IMR-90 (cell line): ENCODE data around the gene SSBP3. TPM values are rescaled to one million over a fixed set of nuclear protein-coding genes. Genes with fewer than 3 reads are reported as not detected.

Experiments used
- ATAC-seq: fragments of 200-7000 bp; cut with Tn5 transposase; 2 replicates; pipeline ENCODE4 v1.9.1; 2020; ENCODE audit warnings: low read depth, mild to moderate bottlenecking, moderate library complexity
- BruUV-seq: library from RNA; stranded (reverse); fragments of 400-500 nt; replicated peaks from 2 replicates; lab custom pipeline; 2021; lab: Mats Ljungman, UMichigan
- CTCF ChIA-PET: fragments of 300-600 bp; formaldehyde crosslinking; extraction: SDS; loops from one replicate; lab custom pipeline; 2021; ENCODE audit warnings: antibody characterized with exemption; lab: Yijun Ruan, JAX
- POLR2A ChIA-PET: fragments of 300-600 bp; sonication (Branson Sonifier 250); formaldehyde crosslinking; loops from one replicate; lab custom pipeline; 2022; ENCODE audit warnings: antibody characterized with exemption; ENCODE audit not compliant: unreplicated experiment; lab: Charles Lee
- DNase-seq: peaks from one replicate; pipeline ENCODE4 v3.0.0; 2013
- H2AFZ ChIP-seq: replicated peaks from 2 replicates; pipeline ENCODE3; 2013; ENCODE audit warnings: low read length, mild to moderate bottlenecking; ENCODE audit not compliant: poor library complexity
- H2AK5ac ChIP-seq: 2 replicates; pipeline ENCODE4 v1.6.1; 2013; ENCODE audit warnings: low read depth, low read length, inconsistent platforms
- H2AK9ac ChIP-seq: replicated peaks from 2 replicates; pipeline ENCODE3; 2013; ENCODE audit warnings: mild to moderate bottlenecking, low read depth, low read length, moderate library complexity; ENCODE audit not compliant: poor library complexity
- H2BK120ac ChIP-seq: 2 replicates; pipeline ENCODE4 v1.6.1; 2013; ENCODE audit warnings: low read depth, low read length, inconsistent platforms
- H2BK15ac ChIP-seq: 3 replicates; pipeline ENCODE4 v1.6.1; 2013; ENCODE audit warnings: low read depth, low read length, inconsistent platforms
- H2BK20ac ChIP-seq: 2 replicates; pipeline ENCODE4 v1.6.1; 2013; ENCODE audit warnings: low read depth, mild to moderate bottlenecking, inconsistent platforms, low read length, moderate library complexity
- H2BK5ac ChIP-seq: 2 replicates; pipeline ENCODE4 v1.6.1; 2013; ENCODE audit warnings: mild to moderate bottlenecking, low read depth, low read length, inconsistent platforms; ENCODE audit not compliant: poor library complexity, severe bottlenecking
- H3K14ac ChIP-seq: replicated peaks from 2 replicates; pipeline ENCODE4 v1.6.1; 2013; ENCODE audit warnings: low read depth, low read length, inconsistent platforms
- H3K18ac ChIP-seq: 2 replicates; pipeline ENCODE4 v1.6.1; 2013; ENCODE audit warnings: low read depth, low read length, control low read depth
- H3K23ac ChIP-seq: 2 replicates; pipeline ENCODE4 v1.6.1; 2013; ENCODE audit warnings: low read depth, low read length, inconsistent platforms
- H3K27ac ChIP-seq: 2 replicates; pipeline ENCODE4 v1.5.1; 2013; ENCODE audit warnings: mild to moderate bottlenecking, control low read depth, low read length; ENCODE audit not compliant: insufficient read depth
- H3K27me3 ChIP-seq: 2 replicates; pipeline ENCODE4 v1.6.1; 2013; ENCODE audit warnings: low read length; ENCODE audit not compliant: control insufficient read depth, insufficient read depth
- H3K36me3 ChIP-seq: 2 replicates; pipeline ENCODE4 v1.6.1; 2013; ENCODE audit warnings: low read length, mixed read lengths; ENCODE audit not compliant: control insufficient read depth, insufficient read depth
- H3K4ac ChIP-seq: 2 replicates; pipeline ENCODE4 v1.6.1; 2013; ENCODE audit warnings: low read depth, low read length, inconsistent platforms
- H3K4me1 ChIP-seq: 2 replicates; pipeline ENCODE4 v1.6.1; 2013; ENCODE audit warnings: low read length, mixed read lengths; ENCODE audit not compliant: control insufficient read depth, insufficient read depth
- H3K4me2 ChIP-seq: 2 replicates; pipeline ENCODE4 v1.6.1; 2013; ENCODE audit warnings: low read depth, mild to moderate bottlenecking, control low read depth, low read length, moderate library complexity
- H3K4me3 ChIP-seq: 2 replicates; pipeline ENCODE4 v1.5.1; 2013; ENCODE audit warnings: low read depth, mild to moderate bottlenecking, control low read depth, low read length, moderate library complexity; ENCODE audit not compliant: insufficient read depth
- H3K56ac ChIP-seq: 2 replicates; pipeline ENCODE4 v1.6.1; 2013; ENCODE audit warnings: low read length, inconsistent platforms; ENCODE audit not compliant: insufficient read depth; ENCODE audit errors: extremely low read depth
- H3K79me1 ChIP-seq, 2 experiments: 2 replicates each; pipeline ENCODE4 v1.6.1; 2013; ENCODE audit warnings: low read length in 2 of 2, inconsistent platforms in 1 of 2, low read depth in 1 of 2
- H3K9ac ChIP-seq: 2 replicates; pipeline ENCODE4 v1.6.1; 2013; ENCODE audit warnings: low read depth, low read length, control low read depth
- H3K9me1 ChIP-seq: 2 replicates; pipeline ENCODE4 v1.6.1; 2013; ENCODE audit warnings: low read length, inconsistent platforms; ENCODE audit not compliant: insufficient read depth
- H3K9me3 ChIP-seq: 2 replicates; pipeline ENCODE4 v1.6.1; 2013; ENCODE audit warnings: low read length; ENCODE audit not compliant: control insufficient read depth, insufficient read depth
- H4K20me1 ChIP-seq: 2 replicates; pipeline ENCODE4 v1.6.1; 2013; ENCODE audit warnings: low read length, inconsistent platforms; ENCODE audit not compliant: insufficient read depth
- H4K5ac ChIP-seq: 2 replicates; pipeline ENCODE4 v1.6.1; 2013; ENCODE audit warnings: mild to moderate bottlenecking, low read depth, low read length, control low read depth
- H4K8ac ChIP-seq, 2 experiments: 2 replicates each; pipeline ENCODE4 v1.6.1; 2013; ENCODE audit warnings: low read depth in 2 of 2, low read length in 2 of 2, control low read depth in 1 of 2, inconsistent platforms in 1 of 2
- H4K91ac ChIP-seq: 2 replicates; pipeline ENCODE4 v1.6.1; 2013; ENCODE audit warnings: low read depth, low read length, inconsistent platforms; ENCODE audit not compliant: insufficient read depth
- CEBPB ChIP-seq: IDR thresholded peaks from 2 replicates; pipeline ENCODE4 v1.6.1; 2012; ENCODE audit warnings: low read depth, low read length, improper control_type of control experiment
- POLR2A ChIP-seq: IDR thresholded peaks from 2 replicates; pipeline ENCODE4 v1.6.1; 2012; ENCODE audit warnings: mild to moderate bottlenecking, low read depth, low read length
- RCOR1 ChIP-seq: IDR thresholded peaks from 2 replicates; pipeline ENCODE4 v1.6.1; 2012; ENCODE audit warnings: mild to moderate bottlenecking, low read length, improper control_type of control experiment; ENCODE audit not compliant: insufficient replicate concordance
- SMC3 ChIP-seq: fragments of 150-350 bp; IDR thresholded peaks from 2 replicates; pipeline ENCODE4 v1.6.1; 2016; ENCODE audit warnings: low read depth, mild to moderate bottlenecking, antibody characterized with exemption, low read length, moderate library complexity
- WGBS, 2 experiments: methylation state at CpG; one replicate each; pipeline versions ENCODE4 v1.1.5 to v1.1.7; 2013; ENCODE audit warnings: missing lambda C conversion rate in 2 of 2; ENCODE audit not compliant: insufficient read length in 1 of 2; ENCODE audit errors: extremely low coverage in 2 of 2; 5-methylcytosine and 5-hydroxymethylcytosine counted together
- dilution Hi-C: fragments of 300-500 bp; cut with HindIII; formaldehyde crosslinking; loops from one replicate; pipeline ENCODE4 v1.14.3; 2018; ENCODE audit warnings: low sequenced_read_pairs; ENCODE audit not compliant: unreplicated experiment
- in situ Hi-C: fragments of 300-500 bp; cut with MboI; formaldehyde crosslinking; loops from 3 replicates; pipeline ENCODE4 v1.14.3; 2019; ENCODE audit warnings: low sequenced_read_pairs, inconsistent platforms, mixed read lengths
- intact Hi-C: fragments of 100-400 bp; cut with micrococcal nuclease; formaldehyde crosslinking; loops from 2 replicates; pipeline ENCODE4 v1.10.0; 2022
- polyA plus RNA-seq, 3 experiments: library from polyadenylated mRNA; depleted of rRNA; stranded (reverse); fragments of >200 nt; gene quantifications; 2 replicates each; pipeline ENCODE4 v1.2.3, GENCODE V29; 2012; ENCODE audit warnings: low replicate concordance in 1 of 3
- total RNA-seq: library from RNA; depleted of rRNA; stranded (reverse); fragments of >200 nt; gene quantifications from 2 replicates; pipeline ENCODE4 v1.2.3, GENCODE V29; 2012

Gene SSBP3
- total and polyA plus RNA-seq, 2 of the 4 experiments (the other 2 are of a cell fraction) = 10.9 to 39.6 TPM

- no peak overlapping the region for H2AK9ac ChIP-seq
- H4K8ac ChIP-seq = no peak overlapping the region
- dilution Hi-C loops = no loop called here
- no peak overlapping the region for H2BK15ac ChIP-seq
- H4K5ac ChIP-seq = no peak overlapping the region
- no peak overlapping the region for H3K4me3 ChIP-seq
- peaks cover 21% of the 10 kb centered on the region for H3K4me1 ChIP-seq
- CTCF ChIA-PET = interaction anchor here (1.3 kb wide), 1 partner anchor 104 kb away, joined by 3 read pairs; no protein-coding TSS in a partner anchor
- H2BK120ac ChIP-seq = no peak overlapping the region
- POLR2A ChIA-PET = no interaction called here
- peaks cover 11 to 69% of the 10 kb centered on the region in 2 experiments for H3K79me1 ChIP-seq
- intact Hi-C loops = loop anchor here (1.0 kb wide), 1 partner anchor 112 kb away; no protein-coding TSS in a partner anchor
- H2BK5ac ChIP-seq = no peak overlapping the region
- peaks cover 26% of the 10 kb centered on the region for H3K36me3 ChIP-seq
- H3K4ac ChIP-seq = peak overlapping the region; percentile 2; the same call in 1 of the 2 replicates
- H4K91ac ChIP-seq = no peak overlapping the region
- H3K9ac ChIP-seq = no peak overlapping the region
- H2AK5ac ChIP-seq = no peak overlapping the region
- H3K4me2 ChIP-seq = no peak overlapping the region
- H3K56ac ChIP-seq = no peak overlapping the region
- DNase-seq = no peak
- in situ Hi-C loops = no loop called here
- H3K9me1 ChIP-seq = peaks cover 27% of the 10 kb centered on the region
- no peak for TF ChIP-seq SMC3
- TF ChIP-seq POLR2A = no peak
- no peak for TF ChIP-seq CEBPB
- TF ChIP-seq RCOR1 = peak; percentile 46
- no peaks in the 10 kb centered on the region for H3K27me3 ChIP-seq
- BruUV-seq = no TSS peak
- H3K27ac ChIP-seq = no peak overlapping the region
- H2BK20ac ChIP-seq = no peak overlapping the region
- no peak for ATAC-seq
- H3K14ac ChIP-seq = 0 out of 2 replicates have a peak overlapping the region, but pooled peaks have one; percentile 39
- peaks cover 36% of the 10 kb centered on the region for H4K20me1 ChIP-seq
- H3K9me3 ChIP-seq = no peaks in the 10 kb centered on the region
- no peak overlapping the region; the same call in 1 of the 2 replicates for H3K23ac ChIP-seq
- H3K18ac ChIP-seq = no peak overlapping the region; the same call in 1 of the 2 replicates
- WGBS, 2 experiments = 100% methylated on average over 1 of the region's 3 CpGs; no CpG with 5 or more reads in 1 of the 2 experiments
- H2AFZ ChIP-seq = no peak overlapping the region
Measured at GRCh38 chr1:54385727-54386022, 20.5 kb downstream of the SSBP3 start.
